ENCODE data around the gene RUFY4. TPM values are rescaled to one million over a fixed set of nuclear protein-coding genes. Genes with fewer than 3 reads are reported as not detected.
"Not testable (repeated sequence)": the region's sequence is repeated elsewhere in the genome, so short reads cannot be mapped to it uniquely, and the experiment has no call there.

Gene RUFY4
- total and polyA plus RNA-seq, 4 donors = 0.39 to 0.45 TPM; not detected in 2

GRCh38 chr2:218035463-218036100 lies 33.5 kb upstream of the RUFY4 start:
- Histone ChIP-seq H3K27me3 (ENCODE audit: control insufficient read depth in 1 of 2, insufficient read depth in 2 of 2, low read length in 1 of 2) (no peaks in the 10 kb centered on the region), H3K4me3 (ENCODE audit: low read length in 2 of 2) (no peak overlapping the region), H3K36me3 (ENCODE audit: control insufficient read depth in 1 of 2, insufficient read depth in 2 of 2, low read length in 1 of 2) (no peaks in the 10 kb centered on the region), H3K4me1 (ENCODE audit: control insufficient read depth in 1 of 2, insufficient read depth in 2 of 2, low read length in 2 of 2) (no peaks in the 10 kb centered on the region), H3K27ac (ENCODE audit: low read depth in 1 of 2, low read length in 2 of 2) (no peak overlapping the region), H3K9me3 (ENCODE audit: control insufficient read depth, low read length) (no peaks in the 10 kb centered on the region)
- intact Hi-C loops (cut with DNase I) = loop anchor here in 1 of 2 donors (5.0 kb wide), 1 partner anchor 38 kb away; no protein-coding TSS in a partner anchor
- WGBS, 2 donors = 80 to 88% methylated on average over 12 of the region's 12 CpGs
- no peak for ATAC-seq (ENCODE audit: low FRiP score)
- DNase-seq = peak in 1 of 2 donors; percentile 74

- WGBS, 2 donors = 86 to 87% methylated on average over 5 of the region's 5 CpGs
- no peaks in the 10 kb centered on the region for H3K36me3 ChIP-seq (ENCODE audit: control insufficient read depth in 1 of 2, insufficient read depth in 2 of 2, low read length in 1 of 2)
- no peak for DNase-seq
- H3K27ac ChIP-seq (ENCODE audit: low read depth in 1 of 2, low read length in 2 of 2) = no peak overlapping the region
- intact Hi-C loops (cut with DNase I) = loop anchor here in 1 of 2 donors (5.0 kb wide), 1 partner anchor 39 kb away; no protein-coding TSS in a partner anchor
- H3K4me1 ChIP-seq (ENCODE audit: control insufficient read depth in 1 of 2, insufficient read depth in 2 of 2, low read length in 2 of 2) = no peaks in the 10 kb centered on the region
- no peaks in the 10 kb centered on the region for H3K9me3 ChIP-seq (ENCODE audit: control insufficient read depth, low read length)
- H3K27me3 ChIP-seq (ENCODE audit: control insufficient read depth in 1 of 2, insufficient read depth in 2 of 2, low read length in 1 of 2) = no peaks in the 10 kb centered on the region
- no peak overlapping the region for H3K4me3 ChIP-seq (ENCODE audit: low read length in 2 of 2)
- ATAC-seq (ENCODE audit: low FRiP score) = no peak
Measured at GRCh38 chr2:218036371-218036770, 32.7 kb upstream of the RUFY4 start.

GRCh38 chr2:218039171-218039570 lies 29.9 kb upstream of the RUFY4 start:
- WGBS, 2 donors = 74 to 89% methylated on average over 2 of the region's 2 CpGs
- Histone ChIP-seq H3K9me3 (ENCODE audit: control insufficient read depth, low read length) (no peaks in the 10 kb centered on the region), H3K4me1 (ENCODE audit: control insufficient read depth in 1 of 2, insufficient read depth in 2 of 2, low read length in 2 of 2) (no peaks in the 10 kb centered on the region), H3K27me3 (ENCODE audit: control insufficient read depth in 1 of 2, insufficient read depth in 2 of 2, low read length in 1 of 2) (no peaks in the 10 kb centered on the region), H3K27ac (ENCODE audit: low read depth in 1 of 2, low read length in 2 of 2) (no peak overlapping the region), H3K4me3 (ENCODE audit: low read length in 2 of 2) (no peak overlapping the region), H3K36me3 (ENCODE audit: control insufficient read depth in 1 of 2, insufficient read depth in 2 of 2, low read length in 1 of 2) (no peaks in the 10 kb centered on the region)
- intact Hi-C loops (cut with DNase I) = loop anchor here in 1 of 2 donors (5.0 kb wide), 1 partner anchor 42 kb away; no protein-coding TSS in a partner anchor
- DNase-seq (no peak), ATAC-seq (ENCODE audit: low FRiP score) (no peak)

GRCh38 chr2:218040883-218041282 lies 28.2 kb upstream of the RUFY4 start:
- H3K27me3 ChIP-seq (ENCODE audit: control insufficient read depth in 1 of 2, insufficient read depth in 2 of 2, low read length in 1 of 2) = no peaks in the 10 kb centered on the region
- H3K27ac ChIP-seq (ENCODE audit: low read depth in 1 of 2, low read length in 2 of 2) = no peak overlapping the region
- WGBS, 2 donors = 92 to 95% methylated on average over 2 of the region's 2 CpGs
- intact Hi-C loops (cut with DNase I) = no loop called here
- no peaks in the 10 kb centered on the region for H3K4me1 ChIP-seq (ENCODE audit: control insufficient read depth in 1 of 2, insufficient read depth in 2 of 2, low read length in 2 of 2)
- ATAC-seq (ENCODE audit: low FRiP score) = no peak
- H3K9me3 ChIP-seq (ENCODE audit: control insufficient read depth, low read length) = no peaks in the 10 kb centered on the region
- DNase-seq = no peak
- H3K4me3 ChIP-seq (ENCODE audit: low read length in 2 of 2) = no peak overlapping the region
- no peaks in the 10 kb centered on the region for H3K36me3 ChIP-seq (ENCODE audit: control insufficient read depth in 1 of 2, insufficient read depth in 2 of 2, low read length in 1 of 2)

- Histone ChIP-seq H3K36me3 (ENCODE audit: control insufficient read depth in 1 of 2, insufficient read depth in 2 of 2, low read length in 1 of 2) (no peaks in the 10 kb centered on the region), H3K4me1 (ENCODE audit: control insufficient read depth in 1 of 2, insufficient read depth in 2 of 2, low read length in 2 of 2) (no peaks in the 10 kb centered on the region), H3K27me3 (ENCODE audit: control insufficient read depth in 1 of 2, insufficient read depth in 2 of 2, low read length in 1 of 2) (no peaks in the 10 kb centered on the region), H3K9me3 (ENCODE audit: control insufficient read depth, low read length) (no peaks in the 10 kb centered on the region), H3K27ac (ENCODE audit: low read depth in 1 of 2, low read length in 2 of 2) (no peak overlapping the region), H3K4me3 (ENCODE audit: low read length in 2 of 2) (no peak overlapping the region)
- WGBS, 2 donors = 83 to 85% methylated on average over 2 of the region's 2 CpGs
- intact Hi-C loops (cut with DNase I) = no loop called here
- no peak for ATAC-seq (ENCODE audit: low FRiP score)
- no peak for DNase-seq
Measured at GRCh38 chr2:218041302-218042168, 27.5 kb upstream of the RUFY4 start.

- Histone ChIP-seq H3K27ac (ENCODE audit: low read depth in 1 of 2, low read length in 2 of 2) (no peak overlapping the region), H3K4me3 (ENCODE audit: low read length in 2 of 2) (no peak overlapping the region), H3K27me3 (ENCODE audit: control insufficient read depth in 1 of 2, insufficient read depth in 2 of 2, low read length in 1 of 2) (no peaks in the 10 kb centered on the region), H3K4me1 (ENCODE audit: control insufficient read depth in 1 of 2, insufficient read depth in 2 of 2, low read length in 2 of 2) (no peaks in the 10 kb centered on the region), H3K36me3 (ENCODE audit: control insufficient read depth in 1 of 2, insufficient read depth in 2 of 2, low read length in 1 of 2) (no peaks in the 10 kb centered on the region), H3K9me3 (ENCODE audit: control insufficient read depth, low read length) (no peaks in the 10 kb centered on the region)
- intact Hi-C loops (cut with DNase I) = no loop called here
- DNase-seq (no peak), ATAC-seq (ENCODE audit: low FRiP score) (no peak)
- WGBS, 2 donors = 93 to 99% methylated on average over 1 of the region's 1 CpG
Measured at GRCh38 chr2:218043100-218043499, 26.0 kb upstream of the RUFY4 start.

- no peak overlapping the region for H3K4me3 ChIP-seq (ENCODE audit: low read length in 2 of 2)
- no peaks in the 10 kb centered on the region for H3K36me3 ChIP-seq (ENCODE audit: control insufficient read depth in 1 of 2, insufficient read depth in 2 of 2, low read length in 1 of 2)
- peak in 1 of 2 donors; percentile 38 for DNase-seq
- ATAC-seq (ENCODE audit: low FRiP score) = no peak
- H3K27ac ChIP-seq (ENCODE audit: low read depth in 1 of 2, low read length in 2 of 2) = no peak overlapping the region
- no peaks in the 10 kb centered on the region for H3K9me3 ChIP-seq (ENCODE audit: control insufficient read depth, low read length)
- intact Hi-C loops (cut with DNase I) = no loop called here
- no peaks in the 10 kb centered on the region for H3K4me1 ChIP-seq (ENCODE audit: control insufficient read depth in 1 of 2, insufficient read depth in 2 of 2, low read length in 2 of 2)
- 97 to 99% methylated on average over 5 of the region's 5 CpGs for WGBS, 2 donors
- H3K27me3 ChIP-seq (ENCODE audit: control insufficient read depth in 1 of 2, insufficient read depth in 2 of 2, low read length in 1 of 2) = no peaks in the 10 kb centered on the region
Measured at GRCh38 chr2:218043701-218044109, 25.3 kb upstream of the RUFY4 start.

GRCh38 chr2:218044599-218044998 lies 24.5 kb upstream of the RUFY4 start:
- H3K27me3 ChIP-seq (ENCODE audit: control insufficient read depth in 1 of 2, insufficient read depth in 2 of 2, low read length in 1 of 2); H3K36me3 ChIP-seq (ENCODE audit: control insufficient read depth in 1 of 2, insufficient read depth in 2 of 2, low read length in 1 of 2); DNase-seq; intact Hi-C loops (cut with DNase I); ATAC-seq (ENCODE audit: low FRiP score); H3K4me3 ChIP-seq (ENCODE audit: low read length in 2 of 2); H3K27ac ChIP-seq (ENCODE audit: low read depth in 1 of 2, low read length in 2 of 2); H3K9me3 ChIP-seq (ENCODE audit: control insufficient read depth, low read length); H3K4me1 ChIP-seq (ENCODE audit: control insufficient read depth in 1 of 2, insufficient read depth in 2 of 2, low read length in 2 of 2): not testable (repeated sequence)
- 97 to 100% methylated on average over 1 of the region's 1 CpG for WGBS, 2 donors
